Astrocyte (in vitro differentiated cells and primary cell): ENCODE results near the gene ISG15. TPM values are rescaled to one million over a fixed set of nuclear protein-coding genes. Genes with fewer than 3 reads are reported as not detected.
A peak's percentile ranks its signal among the peaks of the same experiment; 100 is the strongest.

ENCODE experiments used
- DNase-seq: peaks from one replicate; pipeline ENCODE4 v3.0.0-alpha.2; 2010; ENCODE audit warnings: low read depth
- FAIRE-seq: peaks from 2 replicates; lab custom pipeline; 2011; peaks lifted over from hg19 to GRCh38; lab: Jason Lieb, UNC
- H2AFZ ChIP-seq: 2 replicates; pipeline ENCODE4 v1.6.0; 2012; ENCODE audit warnings: low read depth, low read length, inconsistent platforms
- H3K27ac ChIP-seq: 2 replicates; pipeline ENCODE4 v1.5.1; 2011; ENCODE audit warnings: low read depth, low read length, inconsistent platforms
- H3K27me3 ChIP-seq: 2 replicates; pipeline ENCODE4 v1.6.0; 2011; ENCODE audit warnings: low read length, inconsistent platforms; ENCODE audit not compliant: insufficient read depth
- H3K36me3 ChIP-seq: 2 replicates; pipeline ENCODE4 v1.5.1; 2011; ENCODE audit warnings: low read length, inconsistent platforms; ENCODE audit not compliant: insufficient read depth
- H3K4me1 ChIP-seq: 2 replicates; pipeline ENCODE4 v1.5.1; 2011; ENCODE audit warnings: low read length, inconsistent platforms; ENCODE audit not compliant: insufficient read depth
- H3K4me2 ChIP-seq: 2 replicates; pipeline ENCODE4 v1.6.0; 2012; ENCODE audit warnings: low read length, inconsistent platforms
- H3K4me3 ChIP-seq: 2 replicates; pipeline ENCODE4 v1.5.1; 2011; ENCODE audit warnings: low read depth, mild to moderate bottlenecking, low read length, inconsistent platforms; ENCODE audit not compliant: insufficient read depth
- H3K79me2 ChIP-seq: 2 replicates; pipeline ENCODE4 v1.6.0; 2012; ENCODE audit warnings: mild to moderate bottlenecking, low read length, inconsistent platforms; ENCODE audit not compliant: insufficient read depth
- H3K9ac ChIP-seq: 2 replicates; pipeline ENCODE4 v1.6.0; 2012; ENCODE audit warnings: mild to moderate bottlenecking, low read length, inconsistent platforms
- H3K9me3 ChIP-seq: 2 replicates; pipeline ENCODE4 v1.5.1; 2012; ENCODE audit warnings: low read depth, mild to moderate bottlenecking, low read length, inconsistent platforms; ENCODE audit not compliant: insufficient read depth
- H4K20me1 ChIP-seq: 2 replicates; pipeline ENCODE4 v1.6.0; 2012; ENCODE audit warnings: low read length, inconsistent platforms; ENCODE audit not compliant: insufficient read depth
- H3K27ac Mint-ChIP-seq: one replicate; pipeline ENCODE4 v1.8.0; 2021; ENCODE audit warnings: mild to moderate bottlenecking, mixed read lengths; ENCODE audit not compliant: unreplicated experiment
- H3K27me3 Mint-ChIP-seq: one replicate; pipeline ENCODE4 v1.8.0; 2021; ENCODE audit warnings: low read depth, mixed read lengths; ENCODE audit not compliant: unreplicated experiment
- H3K36me3 Mint-ChIP-seq: one replicate; pipeline ENCODE4 v1.8.0; 2021; ENCODE audit warnings: low read depth, mixed read lengths; ENCODE audit not compliant: unreplicated experiment
- H3K4me1 Mint-ChIP-seq: one replicate; pipeline ENCODE4 v1.8.0; 2021; ENCODE audit warnings: low read depth, mixed read lengths; ENCODE audit not compliant: unreplicated experiment
- H3K4me3 Mint-ChIP-seq: one replicate; pipeline ENCODE4 v1.8.0; 2021; ENCODE audit warnings: mild to moderate bottlenecking, moderate library complexity, mixed read lengths; ENCODE audit not compliant: unreplicated experiment
- H3K9me3 Mint-ChIP-seq: one replicate; pipeline ENCODE4 v1.8.0; 2021; ENCODE audit warnings: mild to moderate bottlenecking, mixed read lengths; ENCODE audit not compliant: unreplicated experiment
- EZH2 ChIP-seq: IDR thresholded peaks from 2 replicates; pipeline ENCODE4 v1.6.1; 2012; ENCODE audit warnings: mild to moderate bottlenecking, low read length, inconsistent platforms; ENCODE audit not compliant: insufficient read depth
- total RNA-seq: library from RNA; stranded (reverse); gene quantifications from 2 replicates; pipeline ENCODE4 v1.2.1, GENCODE V29; 2021
- TF ChIP-seq, protein P1 (sequence below): IDR thresholded peaks from 2 replicates; pipeline ENCODE4 v1.5.1; 2011; ENCODE audit warnings: low read depth, mild to moderate bottlenecking, inconsistent platforms, low read length, moderate library complexity; ENCODE audit not compliant: insufficient read depth

Gene ISG15
- total RNA-seq, 1 donor from 2014 or later = 1,830 TPM

- H3K9me3 Mint-ChIP-seq = no peaks in the 10 kb centered on the region
- H3K4me1 Mint-ChIP-seq = peaks cover 20% of the 10 kb centered on the region
- no peak for FAIRE-seq
- H3K4me3 Mint-ChIP-seq = peak overlapping the region; percentile 82
- no peak for TF ChIP-seq EZH2
- TF ChIP-seq, protein P1, sequence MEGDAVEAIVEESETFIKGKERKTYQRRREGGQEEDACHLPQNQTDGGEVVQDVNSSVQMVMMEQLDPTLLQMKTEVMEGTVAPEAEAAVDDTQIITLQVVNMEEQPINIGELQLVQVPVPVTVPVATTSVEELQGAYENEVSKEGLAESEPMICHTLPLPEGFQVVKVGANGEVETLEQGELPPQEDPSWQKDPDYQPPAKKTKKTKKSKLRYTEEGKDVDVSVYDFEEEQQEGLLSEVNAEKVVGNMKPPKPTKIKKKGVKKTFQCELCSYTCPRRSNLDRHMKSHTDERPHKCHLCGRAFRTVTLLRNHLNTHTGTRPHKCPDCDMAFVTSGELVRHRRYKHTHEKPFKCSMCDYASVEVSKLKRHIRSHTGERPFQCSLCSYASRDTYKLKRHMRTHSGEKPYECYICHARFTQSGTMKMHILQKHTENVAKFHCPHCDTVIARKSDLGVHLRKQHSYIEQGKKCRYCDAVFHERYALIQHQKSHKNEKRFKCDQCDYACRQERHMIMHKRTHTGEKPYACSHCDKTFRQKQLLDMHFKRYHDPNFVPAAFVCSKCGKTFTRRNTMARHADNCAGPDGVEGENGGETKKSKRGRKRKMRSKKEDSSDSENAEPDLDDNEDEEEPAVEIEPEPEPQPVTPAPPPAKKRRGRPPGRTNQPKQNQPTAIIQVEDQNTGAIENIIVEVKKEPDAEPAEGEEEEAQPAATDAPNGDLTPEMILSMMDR = no peak
- H3K4me1 ChIP-seq = peaks cover 40% of the 10 kb centered on the region
- H3K36me3 ChIP-seq = no peaks in the 10 kb centered on the region
- peak overlapping the region; percentile 86 for H3K27ac ChIP-seq
- no peaks in the 10 kb centered on the region for H3K9me3 ChIP-seq
- H3K9ac ChIP-seq = peak overlapping the region; percentile 85
- H3K36me3 Mint-ChIP-seq = no peaks in the 10 kb centered on the region
- no peak overlapping the region for H3K27ac Mint-ChIP-seq
- peak overlapping the region; percentile 95 for H3K4me2 ChIP-seq
- no peaks in the 10 kb centered on the region for H3K27me3 ChIP-seq
- peaks cover 46% of the 10 kb centered on the region for H3K79me2 ChIP-seq
- H3K27me3 Mint-ChIP-seq = no peaks in the 10 kb centered on the region
- no peak overlapping the region for H2AFZ ChIP-seq
- DNase-seq = no peak
- peak overlapping the region; percentile 62 for H3K4me3 ChIP-seq
- H4K20me1 ChIP-seq = peaks cover 33% of the 10 kb centered on the region
Measured at GRCh38 chr1:1020415-1021009, 7.2 kb downstream of the ISG15 start.

- Histone ChIP-seq H3K9me3 (no peaks in the 10 kb centered on the region), H3K27me3 (no peaks in the 10 kb centered on the region), H2AFZ (no peak overlapping the region), H3K4me2 (peak overlapping the region; percentile 95), H3K9ac (peak overlapping the region; percentile 85), H3K36me3 (no peaks in the 10 kb centered on the region), H3K4me1 (peaks cover 40% of the 10 kb centered on the region), H3K4me3 (peak overlapping the region; percentile 62), H4K20me1 (peaks cover 40% of the 10 kb centered on the region), H3K79me2 (peaks cover 53% of the 10 kb centered on the region), H3K27ac (peak overlapping the region; percentile 86)
- Mint-ChIP-seq H3K4me1 (peaks cover 25% of the 10 kb centered on the region), H3K27me3 (no peaks in the 10 kb centered on the region), H3K4me3 (peak overlapping the region; percentile 82), H3K27ac (no peak overlapping the region), H3K36me3 (peaks cover 3% of the 10 kb centered on the region), H3K9me3 (no peaks in the 10 kb centered on the region)
- no peak for TF ChIP-seq EZH2
- TF ChIP-seq, protein P1 = no peak
- FAIRE-seq (no peak), DNase-seq (peak; percentile 73)
Measured at GRCh38 chr1:1021010-1021919, 8.0 kb downstream of the ISG15 start.
